T-helper 2 cell treated with Interferon-gamma antibody and Interleukin-4, amounts not matched to agents 100 ng/mL and 5 ng/mL, for 36 hours (primary cell): ENCODE results near the gene SLC24A3. TPM values are rescaled to one million over a fixed set of nuclear protein-coding genes. Genes with fewer than 3 reads are reported as not detected.

ENCODE experiments used
- intact Hi-C: fragments of 100-400 bp; cut with micrococcal nuclease; formaldehyde crosslinking; loops from one replicate; pipeline ENCODE4 v1.15.1; 2023
- total RNA-seq: library from RNA; stranded (reverse); gene quantifications from 2 replicates; pipeline ENCODE4 v1.2.3, GENCODE V29; 2022

The SLC24A3 gene
- total RNA-seq, 1 donor from 2014 or later, result not detected

DNA sequence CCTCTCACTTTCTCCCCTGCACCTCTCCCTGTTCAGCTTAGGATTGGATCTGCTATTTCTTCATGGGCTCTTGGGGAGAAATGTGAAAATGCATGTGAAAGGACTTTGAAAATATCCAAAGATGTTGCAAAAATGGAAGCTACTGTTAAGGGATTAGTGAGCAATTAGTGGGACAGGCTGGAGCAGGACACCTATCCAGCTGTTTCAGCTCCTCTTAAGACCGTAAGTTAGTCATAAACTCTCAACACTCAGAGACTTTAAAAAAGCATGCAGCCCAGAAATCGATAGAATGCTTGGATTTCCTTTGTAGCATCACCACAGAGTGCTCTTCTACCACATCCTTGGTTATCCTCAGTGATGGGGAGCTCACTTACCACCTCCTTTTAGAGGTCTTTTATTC is 88.7 kb downstream of the SLC24A3 start:
- intact Hi-C loops, result no loop called here

DNA sequence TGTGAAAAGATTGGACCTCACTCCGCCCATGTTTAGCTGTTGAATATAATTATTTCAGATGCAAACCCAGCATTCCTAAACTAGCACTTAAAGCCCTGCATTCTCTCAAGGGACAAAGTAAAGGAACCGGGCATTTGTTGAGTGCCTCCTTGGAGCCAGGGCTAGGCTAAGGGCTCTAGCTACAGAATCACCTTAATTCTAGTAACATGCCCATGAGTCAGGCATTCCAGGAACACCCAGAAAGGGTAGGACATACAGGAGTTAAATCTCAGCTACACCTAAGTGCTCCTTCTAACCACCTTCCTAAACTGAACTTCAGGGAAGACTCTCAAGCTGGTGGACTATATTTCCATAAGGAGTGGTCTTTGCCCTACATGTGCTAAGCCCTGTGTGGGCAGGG is 89.4 kb downstream of the SLC24A3 start:
- intact Hi-C loops, result no loop called here

DNA sequence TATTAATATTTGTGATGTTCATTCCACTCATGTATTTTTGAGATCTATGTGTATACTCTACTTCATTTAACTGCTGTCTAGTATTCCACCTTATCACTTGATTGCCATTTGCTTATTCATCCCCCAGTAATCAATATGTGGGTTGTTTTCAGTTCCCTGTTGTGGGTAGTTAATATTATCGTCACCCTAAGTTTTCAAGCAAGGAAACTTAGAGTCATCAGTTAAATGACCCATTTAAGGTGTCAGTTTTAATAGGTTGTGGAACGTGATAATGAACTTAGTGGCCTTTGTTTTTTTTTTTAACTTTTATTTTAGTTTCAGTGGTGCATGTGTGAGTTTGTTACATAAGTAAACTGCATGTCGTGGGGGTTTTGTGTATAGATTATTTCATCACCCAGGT is 90.3 kb downstream of the SLC24A3 start:
- intact Hi-C loops, result no loop called here

DNA sequence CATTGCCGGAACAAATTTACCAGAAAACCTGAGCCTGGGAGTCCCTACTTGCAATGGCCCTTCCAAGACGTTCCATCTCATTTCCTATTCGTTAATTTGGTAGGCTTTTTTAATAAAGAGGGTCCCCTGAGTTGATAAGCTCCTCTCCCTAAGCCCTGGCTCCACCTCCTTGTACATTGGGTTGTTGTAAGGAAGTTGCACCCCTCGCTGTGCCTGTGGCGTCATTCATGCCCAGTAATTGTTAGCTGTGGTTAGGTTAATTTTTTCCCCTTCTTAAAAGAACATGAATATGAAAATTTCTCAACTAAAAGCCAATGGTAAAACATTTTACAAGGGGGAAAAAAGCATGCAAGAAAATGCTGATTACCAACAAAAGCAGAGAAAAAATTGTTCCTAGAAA is 91.9 kb downstream of the SLC24A3 start:
- intact Hi-C loops, result no loop called here

DNA sequence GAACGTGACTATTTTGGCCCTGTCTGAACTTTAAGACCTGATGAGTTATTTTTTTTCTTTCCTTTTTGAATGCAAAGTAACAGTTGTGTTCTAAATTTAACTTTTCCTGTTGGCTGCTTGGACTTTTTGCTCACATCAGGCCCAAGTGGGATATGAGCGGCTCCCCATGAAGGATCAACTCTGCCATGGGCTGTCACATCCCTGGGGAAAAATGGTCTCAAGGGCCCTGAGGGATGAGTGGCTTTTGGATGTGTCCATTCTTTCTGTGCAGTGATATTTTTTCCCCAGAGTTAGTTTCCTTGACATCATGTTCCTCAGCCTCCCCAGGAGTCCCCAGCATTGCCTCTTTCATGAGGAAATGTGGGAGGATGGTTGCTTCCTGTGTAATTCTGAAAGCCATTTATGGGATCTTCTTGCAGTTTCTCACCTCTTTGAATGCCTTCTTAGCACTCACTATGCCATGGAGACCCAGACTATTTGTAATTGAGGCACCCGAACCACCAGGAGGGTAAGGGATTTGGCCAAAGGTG is 92.5 kb downstream of the SLC24A3 start:
- intact Hi-C loops, result no loop called here

DNA sequence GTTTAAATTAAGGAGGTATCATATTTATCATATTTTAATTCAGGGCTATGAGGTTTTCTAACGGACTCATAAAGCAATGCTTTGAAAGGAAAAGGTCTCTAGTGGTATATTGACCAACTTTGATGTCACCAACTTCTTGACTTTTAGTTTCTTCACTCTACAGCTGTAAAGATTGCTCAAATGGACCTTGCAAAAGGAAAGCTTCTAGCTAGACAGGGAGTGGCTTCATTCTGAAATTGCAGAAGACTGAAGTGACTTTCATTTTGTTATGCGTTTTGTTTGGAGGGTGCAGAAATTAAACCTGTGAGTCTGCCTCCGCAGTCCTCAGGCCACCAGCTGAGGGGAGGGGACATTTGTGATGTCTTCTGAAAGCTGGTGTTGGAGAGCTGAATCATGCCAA is 95.7 kb downstream of the SLC24A3 start:
- intact Hi-C loops, result no loop called here

DNA sequence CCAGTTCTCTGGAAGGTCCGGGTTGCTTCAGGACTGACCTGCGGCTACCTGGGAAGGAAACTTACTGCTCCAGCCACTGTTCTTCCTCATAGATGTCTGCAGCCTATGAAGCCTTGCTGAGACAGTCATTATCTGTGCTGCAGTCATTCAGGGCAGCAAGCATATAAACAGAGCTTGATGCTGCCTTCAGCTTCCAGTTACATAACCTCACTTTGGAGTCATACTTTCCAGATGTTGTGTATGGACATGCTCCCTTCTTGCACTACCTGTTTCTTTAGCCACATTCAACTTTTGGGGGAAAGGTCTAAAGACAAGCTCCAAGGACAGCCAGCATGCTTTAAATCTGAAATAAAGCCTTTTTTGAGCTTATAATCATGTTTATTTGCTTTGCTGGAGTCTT is 98.1 kb downstream of the SLC24A3 start:
- intact Hi-C loops, result no loop called here

DNA sequence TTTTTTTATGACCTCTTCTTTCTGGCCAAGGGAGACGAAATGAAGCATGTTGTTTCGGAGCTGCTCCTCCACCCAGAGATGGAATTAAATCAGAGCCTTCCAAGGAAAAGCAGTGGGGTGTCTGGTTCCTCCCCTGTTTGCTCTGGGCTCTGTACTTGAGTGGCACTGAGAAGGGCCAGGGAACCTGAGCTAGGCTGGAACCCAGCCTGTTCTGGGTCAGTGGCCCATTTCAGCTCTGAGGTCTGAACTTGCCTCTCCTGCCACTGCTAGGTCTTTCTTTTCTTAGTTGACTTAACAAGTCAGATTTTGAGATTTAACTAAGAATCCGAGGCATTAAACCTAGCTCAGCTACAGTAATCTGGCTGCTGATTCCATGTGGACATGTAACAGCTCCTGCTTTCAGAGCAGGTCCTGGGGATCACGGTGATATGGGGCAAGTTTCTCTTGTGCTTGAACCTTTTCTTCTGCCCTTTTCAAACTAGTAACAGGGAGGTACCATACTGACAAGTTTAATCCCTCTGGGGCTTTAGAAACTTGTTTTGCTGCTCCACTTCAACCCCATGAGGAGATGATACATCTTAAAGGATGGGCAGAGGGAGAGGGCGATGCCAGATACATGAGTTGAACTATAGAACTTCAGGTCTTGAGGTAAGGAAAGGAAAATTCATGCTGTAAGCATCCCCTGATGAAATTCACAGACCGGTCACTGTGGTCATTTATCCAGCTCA is 101.1 kb downstream of the SLC24A3 start:
- intact Hi-C loops, result no loop called here

DNA sequence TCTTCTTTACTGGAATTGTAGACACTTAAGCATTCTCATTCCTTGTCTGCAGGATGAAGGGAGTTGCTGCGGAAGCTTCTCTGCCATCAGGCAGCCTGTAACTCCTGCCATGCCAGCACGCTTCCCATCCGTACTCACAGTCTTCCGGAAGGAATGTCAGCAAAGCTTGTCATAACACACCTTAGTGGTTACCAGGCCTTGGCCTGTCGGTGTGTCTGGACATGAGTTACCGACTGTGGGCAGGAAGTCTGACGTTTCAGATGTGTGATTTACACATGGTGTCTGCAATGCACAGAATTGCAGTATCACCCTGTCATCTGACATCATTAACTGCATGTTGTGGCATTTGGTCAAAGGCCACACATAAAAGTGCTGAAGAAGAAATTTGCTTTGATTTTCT is 102.2 kb downstream of the SLC24A3 start:
- intact Hi-C loops, result no loop called here

DNA sequence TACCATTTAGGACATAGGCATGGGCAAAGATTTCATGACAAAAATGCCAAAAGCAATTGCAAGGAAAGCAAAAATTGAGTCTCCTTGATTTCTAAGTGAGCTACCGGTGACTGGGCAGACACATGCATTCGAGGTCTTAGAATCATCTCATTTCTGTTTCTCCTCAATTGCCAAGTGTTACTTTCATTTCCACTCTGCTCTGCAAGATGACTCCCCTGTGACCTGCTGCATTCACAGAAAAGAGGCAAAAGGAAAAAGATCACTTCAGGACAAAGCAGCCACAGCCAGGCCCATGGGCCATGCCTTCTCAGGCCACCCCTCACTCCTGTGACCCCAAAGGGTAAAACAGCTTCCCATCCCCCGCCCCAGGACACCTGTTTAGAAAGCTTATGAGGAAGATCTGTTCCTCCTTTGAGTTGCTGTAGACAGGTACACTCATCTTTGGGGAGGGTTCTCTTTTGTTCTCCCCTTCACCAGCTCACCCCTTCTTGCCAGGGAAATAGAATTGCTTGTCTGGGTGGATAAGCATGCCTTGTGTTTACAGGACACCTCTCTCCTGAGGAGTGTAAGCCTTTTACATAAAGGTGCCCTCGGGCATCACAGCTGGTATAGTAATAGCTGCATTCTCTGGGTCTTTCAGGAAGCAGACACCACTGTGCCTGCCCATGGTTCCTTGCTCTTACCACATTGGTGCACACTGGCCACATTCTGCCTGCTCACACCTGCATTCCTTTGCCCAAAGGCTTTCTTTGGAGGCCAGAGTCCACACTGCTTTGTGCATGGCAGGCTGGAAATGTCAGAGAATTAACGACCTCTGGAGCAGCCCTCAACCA is 105.0 kb downstream of the SLC24A3 start:
- intact Hi-C loops, result no loop called here

DNA sequence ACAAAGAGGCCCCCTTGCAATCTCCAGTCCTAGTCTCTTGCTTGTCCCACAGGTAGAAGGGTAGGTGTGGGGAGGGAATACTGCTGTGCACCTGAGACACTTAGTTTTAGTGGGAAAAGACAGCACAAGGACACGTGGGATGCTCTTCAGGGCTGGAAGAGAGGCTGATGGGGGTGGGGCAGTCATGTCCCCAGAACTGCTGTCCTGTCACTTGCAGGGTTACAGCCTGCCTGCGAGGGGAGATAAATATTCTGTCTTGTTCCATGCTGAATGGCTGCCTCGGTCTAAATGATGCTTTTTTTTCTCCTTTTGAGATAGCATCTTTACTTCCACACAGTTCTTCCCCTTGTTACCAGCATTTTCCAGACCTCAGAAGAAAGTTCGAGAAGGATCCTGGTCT is 106.2 kb downstream of the SLC24A3 start:
- intact Hi-C loops, result no loop called here

DNA sequence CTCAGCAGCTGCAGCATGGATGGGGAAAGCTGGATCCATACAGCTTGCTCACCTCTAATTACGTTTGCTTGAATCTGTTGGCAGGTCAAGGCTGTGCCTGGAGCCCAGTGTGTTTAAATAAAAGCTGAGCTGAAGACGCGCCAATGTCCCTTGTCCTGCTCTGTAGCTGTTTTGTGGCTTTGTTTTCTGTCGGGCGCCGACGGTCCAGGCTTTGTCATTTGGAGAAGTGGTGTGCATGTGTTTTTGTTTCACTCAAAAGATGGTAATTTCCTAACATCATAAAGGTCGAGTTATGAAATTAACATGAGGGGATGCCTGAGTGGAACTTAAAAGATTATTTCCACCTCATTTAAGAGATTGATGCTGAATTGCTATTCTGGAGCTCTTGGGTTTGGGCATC is 107.6 kb downstream of the SLC24A3 start:
- intact Hi-C loops, result no loop called here

DNA sequence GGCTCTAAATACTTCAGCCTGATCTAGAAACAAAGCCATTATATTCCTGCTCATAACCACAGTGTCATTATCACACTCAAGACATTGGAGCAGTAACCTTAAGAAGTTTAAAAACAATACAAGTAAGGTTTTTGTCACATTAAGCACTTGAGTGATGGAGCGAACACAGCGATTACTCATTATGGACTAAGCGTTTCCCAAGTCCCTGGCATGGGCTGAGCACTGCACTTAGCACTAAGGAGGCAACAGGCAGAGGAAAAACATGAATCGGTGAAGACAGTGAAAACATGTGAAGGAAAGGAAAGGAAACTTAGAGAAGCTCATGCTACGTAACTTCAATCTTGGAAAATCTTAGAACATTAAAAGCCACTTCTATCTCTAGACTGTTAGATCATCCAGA is 108.7 kb downstream of the SLC24A3 start:
- intact Hi-C loops, result no loop called here

DNA sequence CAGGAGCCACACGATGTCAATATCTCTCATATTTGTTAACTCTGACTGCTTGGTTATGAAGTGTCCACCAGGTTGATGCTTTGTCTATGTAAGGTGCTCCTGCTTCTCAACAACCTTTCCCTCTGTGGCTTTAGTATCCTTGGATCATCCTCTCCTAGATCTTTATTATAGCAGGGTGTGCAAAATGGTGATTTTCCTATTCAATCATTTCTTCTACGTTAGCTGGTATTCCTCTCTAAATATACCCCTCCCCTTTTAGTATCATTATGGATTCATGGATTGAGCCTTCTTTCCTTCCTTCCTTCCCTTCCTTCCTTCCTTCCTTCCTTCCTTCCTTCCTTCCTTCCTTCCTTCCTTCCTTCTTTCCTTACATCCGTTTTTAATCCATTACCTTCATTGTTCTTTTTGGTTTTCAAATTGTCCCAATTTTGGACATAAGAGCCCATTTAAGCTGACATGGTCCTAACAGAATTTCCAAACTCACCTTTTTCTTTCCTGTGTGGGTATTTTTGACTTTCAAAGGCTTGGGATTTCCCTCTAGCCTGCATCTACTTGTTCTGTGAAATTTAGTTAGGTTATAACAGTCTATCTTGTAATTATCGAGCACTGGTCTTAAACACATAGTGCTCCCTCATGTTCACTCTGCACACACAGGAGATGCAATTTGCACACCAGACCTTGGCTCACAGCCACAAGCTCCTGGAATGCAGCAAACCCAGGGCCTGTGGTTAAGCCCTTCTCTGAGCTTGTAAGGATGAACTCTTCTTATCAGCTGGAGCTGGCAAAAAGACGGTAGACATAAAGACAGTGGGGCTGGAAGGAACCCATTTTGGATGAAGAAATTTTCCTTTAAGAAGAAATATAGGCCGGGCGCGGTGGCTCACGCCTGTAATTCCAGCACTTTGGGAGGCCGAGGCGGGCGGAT is 109.9 kb downstream of the SLC24A3 start:
- intact Hi-C loops, result no loop called here

DNA sequence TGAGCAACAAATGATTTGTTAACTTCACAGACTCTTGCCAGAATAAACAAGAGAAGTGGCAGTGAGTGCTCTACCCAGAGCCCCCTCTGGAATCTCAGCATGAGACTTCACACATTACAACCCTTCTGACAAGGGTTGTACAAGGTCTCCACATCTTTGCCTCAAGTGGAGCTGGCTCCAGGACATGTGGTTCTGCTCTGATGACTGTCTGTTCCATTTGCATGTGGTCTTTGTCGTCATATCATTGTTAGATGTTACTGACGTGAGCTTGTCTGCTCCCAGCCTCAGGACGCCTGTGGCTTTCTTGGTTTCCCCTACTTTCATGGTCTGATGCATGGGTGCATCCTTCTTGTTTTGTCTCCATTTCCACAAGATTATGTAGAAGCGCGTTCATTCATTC is 115.0 kb downstream of the SLC24A3 start:
- intact Hi-C loops, result no loop called here

DNA sequence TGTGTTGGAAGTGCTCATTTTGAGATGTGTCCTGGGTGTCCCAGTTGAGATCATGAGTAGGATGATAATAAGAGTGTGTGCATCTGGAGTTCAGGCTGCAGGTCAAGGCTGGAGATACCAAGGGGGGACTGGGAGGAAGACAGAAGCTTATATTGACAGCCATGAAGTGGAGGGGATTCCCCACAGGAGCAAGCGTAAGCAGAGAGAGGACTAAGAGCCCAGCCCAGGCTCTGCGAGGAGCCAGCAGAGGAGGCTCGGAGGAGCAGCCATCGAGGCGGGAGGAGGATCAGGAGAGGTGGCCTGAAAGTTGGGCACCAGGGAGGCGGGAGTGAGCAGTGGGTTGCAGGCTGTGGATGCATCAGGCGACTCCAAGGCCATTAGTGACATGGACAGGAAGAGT is 116.2 kb downstream of the SLC24A3 start:
- intact Hi-C loops, result no loop called here

DNA sequence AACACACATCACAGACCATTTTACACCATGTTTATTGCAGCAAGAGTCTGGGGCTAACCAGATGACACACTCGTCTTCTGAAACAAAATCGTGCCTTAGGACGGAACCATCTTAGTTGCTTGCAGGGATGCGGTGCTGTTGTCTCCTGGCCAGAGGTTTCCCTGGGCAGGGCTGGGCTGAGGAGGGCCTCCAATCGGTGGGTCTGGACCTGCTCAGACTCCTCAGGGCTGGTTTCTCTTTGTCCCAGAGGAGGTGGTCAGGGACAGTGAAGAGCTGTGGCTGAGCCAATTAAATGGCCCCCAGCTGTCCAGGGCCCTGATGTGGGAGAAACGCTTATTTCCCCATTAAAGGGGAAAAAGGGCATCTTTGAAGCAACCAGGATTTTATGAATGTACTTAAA is 117.6 kb downstream of the SLC24A3 start:
- intact Hi-C loops, result no loop called here

DNA sequence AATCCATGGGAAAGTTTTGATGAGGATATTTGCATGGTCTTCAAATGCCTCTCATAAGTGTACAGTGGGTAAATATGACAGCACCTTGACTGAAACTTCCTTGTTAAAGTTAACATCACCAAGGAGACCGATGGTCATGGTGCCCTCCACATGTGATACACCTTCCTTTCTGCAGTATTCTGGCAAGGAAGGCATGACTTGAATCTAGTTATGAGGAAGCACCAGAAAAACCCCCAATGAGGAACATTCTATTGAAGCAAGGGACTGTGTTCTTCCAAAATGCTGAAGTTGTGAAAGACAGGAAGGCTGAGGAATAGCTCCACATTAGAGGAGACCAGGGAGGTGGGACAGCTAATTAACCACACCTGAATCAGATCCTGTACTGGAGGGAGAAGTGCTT is 118.3 kb downstream of the SLC24A3 start:
- intact Hi-C loops, result no loop called here

DNA sequence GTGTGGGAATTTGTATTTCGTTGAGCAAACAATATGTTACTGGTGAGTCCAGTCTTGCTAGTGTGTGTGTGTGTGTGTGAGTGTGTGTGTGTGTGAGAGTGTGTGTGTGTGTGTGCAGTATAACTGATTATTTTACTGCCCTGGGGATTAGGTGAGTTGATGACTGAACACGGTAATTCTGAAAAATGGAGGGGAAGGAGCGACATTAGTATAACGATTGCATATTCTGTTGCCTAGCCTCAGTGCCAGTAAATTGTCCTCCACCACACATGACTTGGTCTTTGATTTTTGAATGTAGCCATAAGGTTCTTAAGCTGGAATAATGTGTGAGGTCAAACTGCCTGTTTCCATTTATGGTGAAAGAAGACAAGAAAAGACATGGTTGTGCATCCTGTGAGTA is 121.1 kb downstream of the SLC24A3 start:
- intact Hi-C loops, result no loop called here

DNA sequence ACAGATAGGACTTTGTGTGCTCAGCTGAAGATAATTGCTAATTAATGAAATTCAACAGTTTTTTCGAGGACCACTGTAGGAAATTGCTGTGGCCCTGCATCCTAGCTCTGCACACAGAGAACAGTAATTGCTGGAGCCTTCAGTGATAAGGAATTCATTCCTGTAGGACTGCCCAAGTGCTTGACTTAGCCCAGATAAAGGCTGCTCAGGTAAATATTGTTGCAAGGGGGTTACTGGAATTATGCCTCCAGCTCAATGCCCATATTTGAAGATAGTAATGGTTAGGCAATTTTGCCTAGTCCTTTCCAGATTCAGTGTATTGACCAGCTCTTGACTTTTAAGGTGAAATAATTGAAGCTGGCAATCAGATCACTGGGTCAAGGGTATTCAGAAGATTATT is 122.9 kb downstream of the SLC24A3 start:
- intact Hi-C loops, result no loop called here

DNA sequence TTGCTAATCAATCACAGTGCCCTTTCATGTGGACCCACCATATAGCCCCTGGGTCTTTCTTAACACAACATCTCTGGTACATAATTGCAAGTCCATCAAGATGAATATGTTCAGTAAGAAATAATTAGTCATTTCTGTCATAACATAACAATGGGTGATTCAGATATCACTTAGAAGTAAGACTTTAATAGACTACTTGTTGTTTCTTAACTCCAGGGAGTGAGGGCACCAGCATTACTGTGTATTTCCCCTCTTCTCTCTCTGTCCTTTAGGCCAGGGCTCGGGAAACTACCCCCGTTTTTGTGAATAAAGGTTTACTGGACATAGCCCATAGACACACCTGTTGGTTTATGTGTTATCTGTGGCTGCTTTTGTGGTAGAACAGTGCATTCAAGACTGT is 123.5 kb downstream of the SLC24A3 start:
- intact Hi-C loops, result no loop called here

DNA sequence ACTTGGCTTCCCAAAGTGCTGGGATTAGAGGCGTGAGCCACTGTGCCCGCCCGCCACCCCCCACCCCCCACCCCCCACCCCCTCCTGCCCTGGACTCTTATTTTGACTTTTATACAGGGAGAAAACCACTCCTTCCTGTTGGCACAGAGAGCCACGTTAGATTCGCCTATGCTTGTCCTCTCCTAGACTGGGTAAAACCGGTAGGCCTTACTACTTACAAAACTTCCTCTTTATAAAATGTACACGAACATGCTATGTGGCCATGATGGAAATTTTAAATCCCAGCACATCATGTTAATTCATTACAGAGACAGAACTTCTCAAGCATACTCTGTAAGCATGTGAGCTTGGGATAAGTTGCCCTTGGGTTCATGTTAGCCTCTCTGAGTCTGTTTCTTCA is 124.2 kb downstream of the SLC24A3 start:
- intact Hi-C loops, result no loop called here
